T47D (cell line): ENCODE measurements around the gene RARRES2.

Experiments
- DNase-seq, 2 experiments: peaks; one replicate each; pipeline versions ENCODE4 v3.0.0 to v3.0.0-alpha.2; 2011 to 2012; ENCODE audit warnings: low read depth in 1 of 2, low spot score in 1 of 2
- JUND ChIP-seq: IDR thresholded peaks from 2 replicates; pipeline ENCODE4 v1.6.1; 2012; ENCODE audit warnings: low read depth
- in situ Hi-C: cut with HindIII; loops from 2 replicates; pipeline ENCODE4 v1.10.0; 2016; ENCODE audit warnings: low sequenced_read_pairs, low pct_unique_long_range_greater_than_20kb

The RARRES2 gene

GRCh38 chr7:150355666-150356059 lies 14.2 kb upstream of the RARRES2 start:
- in situ Hi-C loops: no loop called here
- no peak for DNase-seq
- TF ChIP-seq JUND: no peak

DNA sequence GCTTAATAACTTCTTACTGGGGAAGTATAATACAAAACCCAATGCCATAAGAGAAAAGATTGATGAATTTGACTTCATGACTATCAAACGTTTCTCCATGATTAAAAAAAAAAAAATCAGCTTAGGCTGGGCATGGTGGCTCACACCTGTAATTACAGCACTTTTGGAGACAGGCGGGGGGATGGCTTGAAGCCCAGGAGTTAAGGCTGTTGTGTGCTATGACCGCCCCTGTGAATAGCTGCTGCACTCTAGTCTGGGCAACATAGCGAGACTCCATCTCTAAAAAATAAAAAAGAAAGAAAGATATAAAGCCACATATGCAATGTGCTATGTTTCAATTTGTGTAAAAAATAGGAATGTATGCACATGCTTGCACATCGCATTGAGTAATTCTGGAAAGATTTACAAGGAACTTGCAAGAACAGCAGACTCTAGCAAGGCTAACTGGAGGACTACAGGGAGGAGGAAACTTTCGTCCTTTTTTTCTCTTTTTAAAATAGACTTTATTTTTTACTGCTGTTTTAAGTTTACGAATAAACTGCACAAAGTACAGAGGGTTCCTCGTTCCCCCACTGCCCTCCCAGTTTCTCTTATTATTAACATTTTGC lies 10.3 kb upstream of the RARRES2 start:
- in situ Hi-C loops: no loop called here
- no peak for TF ChIP-seq JUND
- no peak for DNase-seq

DNA sequence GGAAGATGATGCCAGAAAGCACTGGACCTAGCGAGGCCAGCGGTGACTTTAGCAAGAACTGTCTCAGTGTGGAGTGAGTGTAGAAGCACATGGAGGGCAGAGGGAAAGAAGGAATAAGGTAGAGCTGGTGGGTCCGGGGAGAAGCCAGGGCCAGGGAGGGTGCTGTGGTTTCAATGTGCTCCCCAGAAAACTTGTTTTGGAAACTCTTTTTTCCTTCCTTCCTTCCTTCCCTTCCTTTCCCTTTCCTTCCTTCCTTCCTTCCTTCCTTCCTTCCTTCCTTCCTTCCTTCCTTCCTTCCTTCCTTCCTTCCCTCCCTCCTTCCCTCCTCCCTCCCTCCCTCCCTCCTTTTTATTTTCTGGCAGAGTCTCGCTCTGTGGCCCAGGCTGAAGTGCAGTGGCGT lies 5.5 kb upstream of the RARRES2 start:
- DNase-seq: no peak
- TF ChIP-seq JUND: no peak
- in situ Hi-C loops: no loop called here

DNA sequence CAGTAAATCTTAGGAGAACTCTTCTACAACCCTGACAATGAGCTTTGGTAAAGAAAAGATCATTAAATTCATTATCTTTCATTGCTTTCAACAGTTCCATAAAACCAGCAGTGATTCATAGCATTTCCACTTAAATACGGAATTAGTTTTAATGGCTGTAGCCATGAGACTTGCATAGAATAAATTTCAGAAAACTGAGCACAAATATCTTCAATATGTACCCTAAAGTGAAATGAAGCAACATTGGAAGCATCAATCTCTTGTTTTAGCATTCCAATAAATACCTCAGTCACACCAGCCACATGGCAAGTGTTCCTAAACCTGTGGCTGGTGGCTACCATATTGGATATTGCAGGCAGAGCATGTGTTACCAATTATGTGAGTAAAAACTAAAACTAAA lies 3.6 kb upstream of the RARRES2 start:
- no peak for DNase-seq

DNA sequence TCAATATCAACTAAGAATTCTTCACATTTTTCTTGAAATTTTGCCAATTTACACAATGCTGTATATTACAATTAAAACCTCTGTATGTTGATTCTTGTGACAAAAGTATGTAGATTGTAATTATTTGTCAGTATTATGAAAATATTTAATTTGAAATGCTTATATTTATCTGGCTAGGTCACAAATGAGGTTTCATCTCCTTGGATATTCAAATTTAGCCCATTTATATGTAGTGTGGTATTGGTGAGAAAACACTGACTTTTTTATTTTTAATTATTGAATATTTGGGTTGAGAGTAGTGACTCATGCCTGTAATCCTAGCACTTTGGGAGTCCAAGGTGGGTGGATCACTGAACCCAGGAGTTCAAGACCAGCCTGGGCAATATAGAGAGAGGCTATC lies 2.9 kb upstream of the RARRES2 start:
- no peak for DNase-seq
- in situ Hi-C loops: no loop called here
- no peak for TF ChIP-seq JUND

More for the DNA sequence above, 3.6 kb upstream of the RARRES2 start:
- in situ Hi-C loops: no loop called here
- no peak for TF ChIP-seq JUND

DNA sequence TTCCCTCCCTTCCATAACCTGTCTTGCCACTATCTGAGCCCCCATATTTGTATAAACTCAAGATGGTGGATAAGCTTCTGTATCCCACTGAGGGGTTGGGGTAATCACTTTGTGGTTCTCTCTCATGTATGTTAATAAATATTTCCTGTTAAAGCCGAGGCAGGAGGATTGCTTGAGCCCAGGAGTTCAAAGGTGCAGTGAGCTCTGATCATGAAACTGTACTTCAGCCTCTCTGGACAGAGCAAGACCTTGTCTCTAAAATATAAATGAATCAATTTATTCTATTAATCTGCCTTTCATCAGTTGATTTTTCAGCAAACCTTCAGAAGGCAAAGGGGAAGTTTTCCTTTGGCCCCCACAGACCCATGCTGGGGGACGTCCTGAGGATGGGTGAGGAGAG lies 1.8 kb upstream of the RARRES2 start:
- in situ Hi-C loops: no loop called here
- no peak for TF ChIP-seq JUND
- no peak for DNase-seq

DNA sequence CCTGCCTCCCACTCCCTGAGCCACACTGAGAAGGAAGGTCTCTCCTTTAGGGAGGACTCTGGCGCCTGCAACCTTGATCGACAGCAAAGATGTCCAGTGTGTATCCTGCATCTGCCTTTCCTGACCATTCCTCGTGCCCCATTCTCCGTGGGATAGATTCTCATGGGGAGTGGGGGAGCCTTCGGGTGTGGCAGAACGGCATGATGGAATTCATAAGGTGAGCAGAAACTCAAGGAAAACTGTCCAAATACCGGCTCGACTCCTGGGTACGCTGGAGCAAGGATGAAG lies 636 bp upstream of the RARRES2 start:
- in situ Hi-C loops: no loop called here
- no peak for DNase-seq
- TF ChIP-seq JUND: no peak

GRCh38 chr7:150340875-150341262 lies 560 bp downstream of the RARRES2 start:
- no peak for DNase-seq
- in situ Hi-C loops: no loop called here
- no peak for TF ChIP-seq JUND

- no peak for DNase-seq
- TF ChIP-seq JUND: no peak
- in situ Hi-C loops: no loop called here
Measured at GRCh38 chr7:150340024-150340749, 1.2 kb downstream of the RARRES2 start.

- no peak for TF ChIP-seq JUND
- no peak for DNase-seq
- in situ Hi-C loops: no loop called here
Measured at GRCh38 chr7:150339409-150339809, 2.0 kb downstream of the RARRES2 start.

GRCh38 chr7:150338166-150338829 lies 3.1 kb downstream of the RARRES2 start:
- TF ChIP-seq JUND: no peak
- in situ Hi-C loops: no loop called here
- no peak for DNase-seq

DNA sequence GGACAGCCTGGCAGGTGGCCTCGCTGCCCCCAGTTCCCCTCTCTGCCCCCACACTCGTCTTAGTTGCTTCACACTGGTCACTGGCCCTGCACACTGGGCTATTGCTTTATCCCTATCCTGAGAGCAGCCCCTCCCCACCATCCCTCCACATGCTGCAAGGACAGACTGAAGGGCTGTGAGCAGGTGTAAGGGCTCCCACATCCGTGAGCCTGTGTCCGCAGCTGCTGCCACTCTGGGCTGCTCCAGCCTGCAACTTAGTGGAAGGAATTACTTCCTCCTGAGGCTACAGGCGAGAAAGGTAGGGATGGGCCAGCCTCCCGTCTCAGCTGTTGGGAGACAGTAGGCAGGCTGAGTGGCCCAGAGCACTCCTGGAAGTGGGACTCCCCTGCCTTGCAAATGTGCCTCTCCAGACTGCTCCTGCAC lies 3.8 kb downstream of the RARRES2 start:
- no peak for TF ChIP-seq JUND
- in situ Hi-C loops: no loop called here

GRCh38 chr7:150337179-150337578 lies 4.2 kb downstream of the RARRES2 start:
- no peak for DNase-seq
- in situ Hi-C loops: no loop called here
- no peak for TF ChIP-seq JUND

More for the DNA sequence above, 3.8 kb downstream of the RARRES2 start:
- DNase-seq: no peak
